Measurements from ENCODE around the gene ALDH18A1.
"Not testable (repeated sequence)": the region's sequence is repeated elsewhere in the genome, so short reads cannot be mapped to it uniquely, and the experiment has no call there.

Gene ALDH18A1

GRCh38 chr10:95648138-95648537, 8.4 kb downstream of the ALDH18A1 start:
- DNase-seq: no peak

GRCh38 chr10:95646160-95646559, 10.4 kb downstream of the ALDH18A1 start:
- no peak for DNase-seq

- peak; percentile 49 for DNase-seq
Observed at GRCh38 chr10:95644901-95645300, 11.6 kb downstream of the ALDH18A1 start.

- DNase-seq: no peak
Observed at GRCh38 chr10:95640891-95641315, 15.6 kb downstream of the ALDH18A1 start.

GRCh38 chr10:95637911-95638310, 18.6 kb downstream of the ALDH18A1 start:
- DNase-seq: no peak

- DNase-seq: no peak
Observed at GRCh38 chr10:95637140-95637539, 19.4 kb downstream of the ALDH18A1 start.

- no peak for DNase-seq
Observed at GRCh38 chr10:95635319-95635733, 21.2 kb downstream of the ALDH18A1 start.

GRCh38 chr10:95628786-95629185, 27.7 kb downstream of the ALDH18A1 start:
- DNase-seq: no peak

GRCh38 chr10:95626500-95626899, 30.0 kb downstream of the ALDH18A1 start:
- DNase-seq: no peak

GRCh38 chr10:95620415-95620814, 36.1 kb downstream of the ALDH18A1 start:
- not testable (repeated sequence) for DNase-seq

GRCh38 chr10:95618101-95618500, 38.4 kb downstream of the ALDH18A1 start:
- DNase-seq: no peak

- DNase-seq: no peak
Observed at GRCh38 chr10:95616446-95616845, 40.1 kb downstream of the ALDH18A1 start.

- no peak for DNase-seq
Observed at GRCh38 chr10:95613330-95613729, 43.2 kb downstream of the ALDH18A1 start.

GRCh38 chr10:95610727-95611126, 45.8 kb downstream of the ALDH18A1 start:
- no peak for DNase-seq

GRCh38 chr10:95606922-95607321, 49.6 kb downstream of the ALDH18A1 start:
- DNase-seq: no peak

GRCh38 chr10:95605163-95605562, 51.3 kb downstream of the ALDH18A1 start:
- DNase-seq: no peak

GRCh38 chr10:95604630-95605029, 51.9 kb downstream of the ALDH18A1 start:
- no peak for DNase-seq

- DNase-seq: no peak
Observed at GRCh38 chr10:95602382-95602781, 54.1 kb downstream of the ALDH18A1 start.

- DNase-seq: peak; percentile 91
Observed at GRCh38 chr10:95601116-95601719, 55.3 kb downstream of the ALDH18A1 start.

- no peak for DNase-seq
Observed at GRCh38 chr10:95600158-95600557, 56.4 kb downstream of the ALDH18A1 start.

GRCh38 chr10:95597788-95598187, 58.7 kb downstream of the ALDH18A1 start:
- DNase-seq: no peak

- no peak for DNase-seq
Observed at GRCh38 chr10:95588025-95588424, 68.5 kb downstream of the ALDH18A1 start.

GRCh38 chr10:95579835-95580535, 76.5 kb downstream of the ALDH18A1 start:
- DNase-seq: no peak

- no peak for DNase-seq
Observed at GRCh38 chr10:95579292-95579691, 77.2 kb downstream of the ALDH18A1 start.

- no peak for DNase-seq
Observed at GRCh38 chr10:95578619-95579018, 77.9 kb downstream of the ALDH18A1 start.

Measured in hematopoietic multipotent progenitor cell treated with erythropoietin and hydrocortisone succinate and interleukin-3 and kit ligand, for 4 days (in vitro differentiated cells).